ENCODE data around the gene CHN2. TPM values are rescaled to one million over a fixed set of nuclear protein-coding genes. Genes with fewer than 3 reads are reported as not detected.

Gene CHN2
- under 1 TPM; 0.53 to 0.69 TPM for total RNA-seq

DNA sequence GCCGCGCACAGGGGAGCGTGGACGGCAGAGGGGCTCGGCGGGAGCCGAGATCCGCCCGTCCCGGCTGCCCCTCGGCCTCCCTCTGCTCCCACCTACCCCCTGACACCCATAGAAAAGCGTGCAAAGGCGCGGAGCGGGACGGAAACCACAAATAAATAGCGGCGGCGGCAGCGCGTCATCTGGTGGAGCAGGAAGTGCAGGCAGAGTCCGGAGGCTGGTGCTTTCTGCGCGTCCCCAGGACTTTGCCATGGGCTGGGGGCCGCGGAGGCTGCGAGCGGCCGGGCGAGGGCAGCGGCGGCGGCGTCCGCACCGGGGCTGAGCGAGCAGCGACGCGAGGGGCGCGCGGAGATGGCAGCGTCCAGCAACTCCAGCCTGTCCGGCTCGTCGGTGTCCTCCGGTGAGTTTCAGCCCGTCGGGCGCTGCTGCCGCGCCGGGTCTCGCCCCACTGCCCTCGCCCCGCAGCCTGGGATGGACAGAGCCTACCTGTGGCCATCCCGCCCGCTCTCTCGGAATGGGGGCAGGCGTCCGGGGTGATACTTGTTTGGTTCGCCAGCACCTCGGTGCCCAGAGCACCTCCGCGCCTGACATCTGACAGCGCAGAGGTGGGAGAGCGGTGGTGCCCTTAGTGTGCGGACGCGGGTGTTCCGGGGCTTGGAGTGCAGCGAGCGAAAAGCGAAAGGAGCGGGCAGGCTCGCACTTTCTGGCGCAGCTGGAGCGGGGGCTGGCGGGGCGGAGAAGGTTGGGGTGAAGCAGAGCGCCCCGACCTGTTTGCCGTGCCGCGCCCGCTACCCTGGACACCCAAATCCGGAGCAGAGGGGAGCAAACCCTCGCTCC is at the start of gene CHN2:
Gene CHN2, plus strand, starts transcription at position 182 of the 834 bp plus-strand sequence.
- no peaks in the 10 kb centered on the region for H3K36me3 Mint-ChIP-seq
- H3K27ac Mint-ChIP-seq: no peak within 1 kb of the TSS
- CTCF ChIA-PET: interaction anchor here (1.2 kb wide), 1 partner anchor 214 kb away, joined by 6 read pairs; no protein-coding TSS in a partner anchor
- peak; percentile 59 for DNase-seq
- POLR2A ChIA-PET: no interaction called here
- H3K4me1 Mint-ChIP-seq (ENCODE audit: low read depth): peaks cover 12% of the 10 kb centered on the region
- intact Hi-C loops (cut with micrococcal nuclease): loop anchor here (1.0 to 5.0 kb wide), 2 partner anchors 49 to 147 kb away; no protein-coding TSS in a partner anchor
- H3K9me3 Mint-ChIP-seq: no peaks in the 10 kb centered on the region
- H3K27me3 Mint-ChIP-seq: peaks cover 31% of the 10 kb centered on the region
- H3K4me3 Mint-ChIP-seq: peak within 1 kb of the TSS; percentile 68

GRCh38 chr7:29145553-29146056 is 49.0 kb upstream of the CHN2 start:
- no peaks in the 10 kb centered on the region for H3K36me3 Mint-ChIP-seq
- intact Hi-C loops (cut with micrococcal nuclease): no loop called here
- ChIA-PET CTCF (no interaction called here), POLR2A (no interaction called here)
- H3K4me3 Mint-ChIP-seq: no peak overlapping the region
- no peak overlapping the region for H3K27ac Mint-ChIP-seq
- peaks cover 42% of the 10 kb centered on the region for H3K27me3 Mint-ChIP-seq
- peaks cover 7% of the 10 kb centered on the region for H3K4me1 Mint-ChIP-seq (ENCODE audit: low read depth)
- DNase-seq: no peak
- no peaks in the 10 kb centered on the region for H3K9me3 Mint-ChIP-seq

GRCh38 chr7:29146057-29146706 is 48.4 kb upstream of the CHN2 start, which contains the start of gene CPVL:
TSS of gene CPVL (minus strand) at chr7:29146537. CDS start at chr7:29121061, 25,476 bp downstream.
- DNase-seq: no peak
- Mint-ChIP-seq H3K36me3 (no peaks in the 10 kb centered on the region), H3K4me3 (no peak within 1 kb of the TSS), H3K9me3 (no peaks in the 10 kb centered on the region), H3K27ac (no peak within 1 kb of the TSS), H3K27me3 (peaks cover 37% of the 10 kb centered on the region), H3K4me1 (ENCODE audit: low read depth) (peaks cover 7% of the 10 kb centered on the region)
- POLR2A ChIA-PET: no interaction called here
- CTCF ChIA-PET: no interaction called here
- intact Hi-C loops (cut with micrococcal nuclease): no loop called here

GRCh38 chr7:29146888-29147609 is 47.5 kb upstream of the CHN2 start:
- ChIA-PET CTCF (no interaction called here), POLR2A (no interaction called here)
- Mint-ChIP-seq H3K9me3 (no peaks in the 10 kb centered on the region), H3K36me3 (no peaks in the 10 kb centered on the region), H3K4me1 (ENCODE audit: low read depth) (peaks cover 7% of the 10 kb centered on the region), H3K4me3 (no peak overlapping the region), H3K27me3 (peaks cover 37% of the 10 kb centered on the region), H3K27ac (no peak overlapping the region)
- intact Hi-C loops (cut with micrococcal nuclease): no loop called here
- no peak for DNase-seq

DNA sequence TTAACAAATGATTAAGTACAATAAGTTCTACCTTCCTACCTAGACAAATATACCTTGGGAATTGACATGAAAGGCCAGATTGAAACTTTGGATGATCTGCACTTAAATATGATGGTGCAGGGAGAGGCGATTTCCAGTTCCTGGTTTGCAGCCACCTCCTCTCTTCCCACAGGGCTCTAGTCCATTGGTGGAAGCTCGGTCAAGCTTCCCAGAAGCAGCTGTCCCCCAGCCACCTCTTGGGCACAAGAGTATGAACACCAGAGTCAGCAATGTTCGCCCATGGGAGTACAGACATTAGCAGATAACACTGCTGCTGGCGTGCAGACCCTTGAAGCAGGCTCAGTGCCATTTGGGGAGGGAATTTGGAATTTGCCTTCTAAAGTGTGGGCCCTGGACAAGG is 46.8 kb upstream of the CHN2 start:
- peaks cover 34% of the 10 kb centered on the region for H3K27me3 Mint-ChIP-seq
- no peaks in the 10 kb centered on the region for H3K9me3 Mint-ChIP-seq
- H3K4me3 Mint-ChIP-seq: no peak overlapping the region
- intact Hi-C loops (cut with micrococcal nuclease): no loop called here
- DNase-seq: no peak
- ChIA-PET POLR2A (no interaction called here), CTCF (no interaction called here)
- peaks cover 7% of the 10 kb centered on the region for H3K4me1 Mint-ChIP-seq (ENCODE audit: low read depth)
- H3K36me3 Mint-ChIP-seq: no peaks in the 10 kb centered on the region
- no peak overlapping the region for H3K27ac Mint-ChIP-seq

DNA sequence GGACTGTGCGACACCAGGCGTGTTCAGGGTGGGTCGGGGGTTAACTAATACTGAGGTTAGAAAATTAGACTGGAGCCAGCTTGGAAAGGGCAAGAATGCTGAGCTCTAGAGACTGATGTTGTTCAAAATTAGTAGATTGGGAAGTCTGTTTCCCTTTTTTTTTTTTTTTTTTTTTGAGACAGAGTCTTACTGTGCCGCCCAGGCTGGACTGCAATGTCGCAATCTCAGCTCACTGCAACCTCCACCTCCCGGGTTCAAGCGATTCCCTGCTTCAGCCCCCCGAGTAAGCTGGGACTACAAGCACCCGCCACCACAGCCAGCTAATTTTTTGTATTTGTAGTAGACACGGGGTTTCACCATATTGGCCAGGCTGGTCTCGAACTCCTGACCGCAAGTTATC is 45.5 kb upstream of the CHN2 start:
- POLR2A ChIA-PET: no interaction called here
- CTCF ChIA-PET: no interaction called here
- no peak overlapping the region for H3K27ac Mint-ChIP-seq
- H3K36me3 Mint-ChIP-seq: no peaks in the 10 kb centered on the region
- H3K27me3 Mint-ChIP-seq: peaks cover 30% of the 10 kb centered on the region
- no peaks in the 10 kb centered on the region for H3K9me3 Mint-ChIP-seq
- no peak overlapping the region for H3K4me3 Mint-ChIP-seq
- H3K4me1 Mint-ChIP-seq (ENCODE audit: low read depth): peaks cover 7% of the 10 kb centered on the region
- intact Hi-C loops (cut with micrococcal nuclease): no loop called here
- DNase-seq: no peak

DNA sequence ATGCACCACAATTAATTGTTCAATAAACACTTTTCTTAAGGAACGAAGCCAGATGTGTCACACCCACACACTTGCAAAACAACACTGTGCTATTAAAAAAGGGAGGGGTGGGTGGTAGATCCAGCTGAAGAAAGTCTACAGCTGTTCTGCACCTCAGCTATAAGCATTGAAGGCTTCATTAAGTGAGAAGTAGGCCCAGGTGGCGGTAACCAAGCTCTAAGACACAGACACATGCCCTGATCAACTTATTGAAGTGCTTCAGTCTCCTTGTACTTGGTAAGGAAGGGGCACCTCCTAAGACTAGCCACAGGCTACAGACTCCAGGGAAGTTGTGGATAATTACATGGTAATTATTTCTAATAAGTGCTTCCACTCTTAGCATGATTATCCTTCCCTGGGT is 43.7 kb upstream of the CHN2 start:
- DNase-seq: no peak
- Mint-ChIP-seq H3K36me3 (no peaks in the 10 kb centered on the region), H3K4me1 (ENCODE audit: low read depth) (peaks cover 6% of the 10 kb centered on the region), H3K9me3 (no peaks in the 10 kb centered on the region), H3K27me3 (peaks cover 21% of the 10 kb centered on the region), H3K4me3 (no peak overlapping the region), H3K27ac (no peak overlapping the region)
- ChIA-PET POLR2A (no interaction called here), CTCF (no interaction called here)
- intact Hi-C loops (cut with micrococcal nuclease): no loop called here

- Mint-ChIP-seq H3K4me3 (no peak overlapping the region), H3K27ac (no peak overlapping the region), H3K4me1 (ENCODE audit: low read depth) (peaks cover 5% of the 10 kb centered on the region), H3K36me3 (no peaks in the 10 kb centered on the region), H3K9me3 (no peaks in the 10 kb centered on the region), H3K27me3 (no peaks in the 10 kb centered on the region)
- CTCF ChIA-PET: no interaction called here
- no peak for DNase-seq
- POLR2A ChIA-PET: no interaction called here
- intact Hi-C loops (cut with micrococcal nuclease): no loop called here
Measured at GRCh38 chr7:29154076-29154475, 40.5 kb upstream of the CHN2 start.

GRCh38 chr7:29156907-29157452 is 37.6 kb upstream of the CHN2 start:
- POLR2A ChIA-PET: no interaction called here
- Mint-ChIP-seq H3K4me3 (no peak overlapping the region), H3K9me3 (no peaks in the 10 kb centered on the region), H3K27me3 (peaks cover 12% of the 10 kb centered on the region), H3K4me1 (ENCODE audit: low read depth) (peaks cover 5% of the 10 kb centered on the region), H3K36me3 (no peaks in the 10 kb centered on the region), H3K27ac (no peak overlapping the region)
- CTCF ChIA-PET: interaction anchor here (0.8 kb wide), 1 partner anchor 33 kb away, joined by 3 read pairs; no protein-coding TSS in a partner anchor
- intact Hi-C loops (cut with micrococcal nuclease): no loop called here
- no peak for DNase-seq

DNA sequence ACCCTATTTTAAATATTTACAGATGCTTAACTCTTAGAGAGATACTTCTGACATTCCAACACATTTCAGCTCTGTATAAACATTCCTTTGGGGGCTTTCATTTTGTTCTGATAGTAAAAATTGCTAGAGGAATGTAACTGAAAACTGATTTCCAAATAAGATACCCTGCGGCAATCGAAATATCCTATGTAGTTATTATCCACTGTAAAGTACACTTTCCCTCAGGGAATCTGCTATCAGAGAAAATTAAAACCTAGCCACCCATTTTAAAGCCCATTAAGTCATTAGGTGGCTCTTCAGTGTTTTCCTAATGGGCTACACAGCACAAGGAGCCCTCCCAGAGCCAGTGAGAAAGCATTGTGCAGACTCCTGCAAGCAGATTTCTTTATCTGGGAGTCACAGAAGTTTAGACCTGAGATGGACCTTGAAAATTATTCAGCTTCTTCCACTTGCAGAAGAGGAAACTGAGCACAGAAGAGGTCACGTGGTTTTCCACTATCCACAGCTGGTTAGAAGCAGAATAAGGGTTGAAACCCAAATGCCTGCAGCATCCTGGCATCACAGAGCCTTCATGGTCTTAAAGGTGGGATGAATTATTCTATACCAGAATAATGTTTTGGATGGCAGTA is 35.7 kb upstream of the CHN2 start:
- DNase-seq: no peak
- no peaks in the 10 kb centered on the region for H3K36me3 Mint-ChIP-seq
- POLR2A ChIA-PET: no interaction called here
- intact Hi-C loops (cut with micrococcal nuclease): no loop called here
- no peak overlapping the region for H3K4me3 Mint-ChIP-seq
- H3K9me3 Mint-ChIP-seq: no peaks in the 10 kb centered on the region
- peaks cover 15% of the 10 kb centered on the region for H3K27me3 Mint-ChIP-seq
- CTCF ChIA-PET: no interaction called here
- H3K4me1 Mint-ChIP-seq (ENCODE audit: low read depth): peaks cover 5% of the 10 kb centered on the region
- H3K27ac Mint-ChIP-seq: no peak overlapping the region

GRCh38 chr7:29160080-29160479 is 34.5 kb upstream of the CHN2 start:
- no peak overlapping the region for H3K4me3 Mint-ChIP-seq
- H3K9me3 Mint-ChIP-seq: no peaks in the 10 kb centered on the region
- POLR2A ChIA-PET: no interaction called here
- no peak for DNase-seq
- peaks cover 15% of the 10 kb centered on the region for H3K27me3 Mint-ChIP-seq
- H3K27ac Mint-ChIP-seq: no peak overlapping the region
- no peaks in the 10 kb centered on the region for H3K36me3 Mint-ChIP-seq
- CTCF ChIA-PET: no interaction called here
- intact Hi-C loops (cut with micrococcal nuclease): no loop called here
- H3K4me1 Mint-ChIP-seq (ENCODE audit: low read depth): peaks cover 5% of the 10 kb centered on the region

DNA sequence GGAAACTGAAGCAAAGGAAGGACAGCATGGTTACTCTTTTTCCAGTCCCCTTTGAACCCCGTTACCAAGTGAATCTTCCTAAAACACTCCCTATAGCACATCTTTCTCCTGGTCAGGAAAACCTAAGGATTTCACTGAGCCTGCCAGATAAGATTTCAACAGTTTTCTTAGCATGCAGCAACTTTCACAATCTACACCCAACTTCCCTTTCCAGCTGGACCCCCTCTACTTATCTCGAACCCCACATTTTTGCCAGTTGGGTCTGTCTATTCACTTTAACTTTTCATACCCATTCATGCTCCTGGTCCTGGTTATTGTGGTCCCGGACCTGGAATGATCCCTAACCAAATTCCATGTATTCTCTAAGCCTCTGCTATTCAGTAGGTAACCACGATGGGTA is 33.3 kb upstream of the CHN2 start:
- ChIA-PET POLR2A (no interaction called here), CTCF (no interaction called here)
- Mint-ChIP-seq H3K9me3 (peaks cover 4% of the 10 kb centered on the region), H3K36me3 (no peaks in the 10 kb centered on the region), H3K27ac (no peak overlapping the region), H3K4me3 (no peak overlapping the region), H3K4me1 (ENCODE audit: low read depth) (peaks cover 5% of the 10 kb centered on the region), H3K27me3 (peaks cover 15% of the 10 kb centered on the region)
- DNase-seq: no peak
- intact Hi-C loops (cut with micrococcal nuclease): no loop called here

Data from activated CD4-positive, alpha-beta memory T cell treated with anti-CD3 and anti-CD28 coated beads for 36 hours (primary cell).